ENCODE measurements around the gene SH3YL1.

SH3YL1 gene

DNA sequence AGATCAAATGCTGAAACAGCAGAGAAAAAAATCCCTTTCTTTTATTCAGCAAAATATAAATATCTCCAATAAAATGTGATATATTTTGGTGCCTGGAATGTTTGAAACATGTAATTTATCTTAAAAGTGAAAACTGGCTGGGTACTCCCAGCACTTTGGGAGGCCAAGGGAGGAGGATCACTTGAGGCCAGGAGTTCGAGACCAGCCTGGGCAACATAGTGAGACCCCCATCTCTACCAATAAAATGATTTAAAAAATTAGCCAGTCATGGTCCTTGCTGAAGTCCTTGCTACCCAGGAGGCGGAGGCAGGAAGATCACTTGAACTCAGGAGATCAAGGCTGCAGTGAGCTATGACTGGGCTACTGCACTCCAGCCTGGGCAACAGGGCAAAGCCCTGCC is 8.6 kb downstream of the SH3YL1 start:
- DNase-seq = no peak

DNA sequence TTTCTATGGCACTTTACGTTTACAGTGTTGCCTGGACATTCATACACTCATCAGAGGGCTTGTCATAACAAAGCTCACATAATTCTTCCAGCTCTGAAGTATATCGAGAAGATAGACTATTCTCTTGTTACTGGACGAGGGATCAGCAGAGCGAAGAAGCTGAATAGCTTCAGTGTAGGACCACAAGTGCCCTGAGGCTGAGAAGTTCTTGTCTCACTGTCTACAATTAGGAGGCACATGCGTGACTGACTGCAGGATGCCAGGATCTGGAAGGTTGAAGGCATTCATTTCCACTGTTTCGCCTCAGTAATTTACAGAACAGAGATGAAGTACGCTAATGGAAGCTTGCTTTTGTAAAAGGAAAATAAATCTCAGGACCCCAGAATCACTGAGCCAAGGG is 9.6 kb downstream of the SH3YL1 start:
- DNase-seq = no peak

DNA sequence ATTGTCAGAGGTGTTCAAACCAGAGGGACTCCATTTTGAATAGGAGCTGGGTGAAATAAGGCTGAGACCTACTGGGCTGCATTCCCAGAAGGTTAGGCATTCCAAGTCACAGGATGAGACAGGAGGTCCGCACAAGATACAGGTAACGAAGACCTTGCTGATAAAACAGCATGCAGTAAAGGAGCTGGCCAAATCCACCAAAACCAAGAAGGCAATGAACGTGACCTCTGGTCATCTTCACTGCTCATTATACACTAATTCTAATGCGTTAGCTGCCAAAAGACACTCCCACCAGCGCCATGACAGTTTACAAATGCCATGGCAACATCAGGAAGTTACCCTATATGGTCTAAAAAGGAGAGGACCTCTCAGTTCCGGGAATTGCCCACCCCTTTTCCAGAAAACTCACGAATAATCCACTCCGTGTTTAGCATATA is 10.6 kb downstream of the SH3YL1 start:
- no peak for DNase-seq

DNA sequence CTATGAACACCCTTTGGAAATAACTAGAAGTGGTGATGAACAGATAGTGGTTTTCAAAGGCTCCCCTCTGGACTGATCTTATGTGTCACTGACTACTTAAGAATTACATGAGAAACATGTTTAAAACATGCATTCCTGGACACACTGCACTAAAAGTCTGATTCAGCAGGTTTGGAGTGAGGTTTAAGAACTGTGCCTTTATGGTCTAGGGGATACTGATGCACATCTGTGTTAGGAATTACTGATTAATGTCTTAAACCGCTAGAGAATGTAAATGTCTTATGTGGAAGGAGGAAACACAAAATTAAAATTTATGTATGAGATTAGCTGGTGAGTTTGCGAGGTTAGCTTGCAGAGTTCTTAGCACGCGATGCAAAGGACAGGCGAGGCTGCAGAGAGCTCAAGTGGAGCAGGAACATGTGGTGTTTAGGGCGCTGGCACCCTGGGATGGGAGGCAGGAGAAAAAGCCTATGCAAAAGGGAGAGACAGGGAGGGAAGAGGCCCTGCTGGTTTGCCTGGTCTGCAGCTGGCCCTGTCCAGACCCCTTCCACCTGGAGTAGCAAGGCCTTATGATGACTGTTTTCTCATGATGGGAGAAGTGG is 11.7 kb downstream of the SH3YL1 start:
- DNase-seq = no peak

DNA sequence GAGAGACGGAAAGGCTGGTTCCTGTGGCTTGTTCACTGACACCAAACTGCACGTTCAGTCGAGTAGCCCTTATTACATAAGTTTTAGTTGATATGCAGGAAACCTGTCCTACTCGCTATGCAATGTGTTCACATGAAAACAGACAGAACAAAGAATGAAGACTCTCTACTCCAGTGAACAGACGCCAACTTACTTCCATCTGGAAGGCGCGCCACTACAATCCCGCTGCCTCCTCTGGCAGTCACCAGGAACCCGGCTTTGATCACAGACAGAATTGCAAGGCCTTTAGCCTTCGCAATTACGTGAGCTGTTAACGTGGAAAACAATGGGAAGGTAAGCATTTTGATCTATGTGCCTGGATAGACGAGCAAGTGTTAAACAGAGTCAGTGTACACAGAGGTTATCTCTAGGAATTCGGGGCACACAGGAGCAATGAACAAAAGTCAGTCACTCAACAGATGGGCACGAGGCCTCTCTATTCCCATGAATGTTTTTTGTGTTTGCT is 14.2 kb downstream of the SH3YL1 start:
- DNase-seq = no peak

DNA sequence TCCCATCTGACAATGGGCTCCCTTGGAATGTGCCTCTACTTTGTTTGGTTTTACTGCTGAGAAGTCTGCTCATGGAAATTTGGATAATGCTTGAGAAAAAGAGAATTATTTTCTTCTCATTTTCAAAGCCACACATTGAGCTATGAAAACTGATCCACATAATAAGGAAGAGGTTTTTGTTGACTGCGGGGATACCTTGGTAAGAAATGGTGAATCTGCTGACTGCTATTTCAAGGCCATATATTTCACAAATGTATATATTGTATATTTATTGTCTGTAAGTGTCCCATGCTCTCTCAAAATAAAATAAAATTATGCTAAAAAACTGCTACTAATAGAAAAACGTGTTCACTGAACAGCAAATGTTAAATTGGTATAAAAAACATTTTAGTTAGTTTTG is 15.1 kb downstream of the SH3YL1 start:
- no peak for DNase-seq

DNA sequence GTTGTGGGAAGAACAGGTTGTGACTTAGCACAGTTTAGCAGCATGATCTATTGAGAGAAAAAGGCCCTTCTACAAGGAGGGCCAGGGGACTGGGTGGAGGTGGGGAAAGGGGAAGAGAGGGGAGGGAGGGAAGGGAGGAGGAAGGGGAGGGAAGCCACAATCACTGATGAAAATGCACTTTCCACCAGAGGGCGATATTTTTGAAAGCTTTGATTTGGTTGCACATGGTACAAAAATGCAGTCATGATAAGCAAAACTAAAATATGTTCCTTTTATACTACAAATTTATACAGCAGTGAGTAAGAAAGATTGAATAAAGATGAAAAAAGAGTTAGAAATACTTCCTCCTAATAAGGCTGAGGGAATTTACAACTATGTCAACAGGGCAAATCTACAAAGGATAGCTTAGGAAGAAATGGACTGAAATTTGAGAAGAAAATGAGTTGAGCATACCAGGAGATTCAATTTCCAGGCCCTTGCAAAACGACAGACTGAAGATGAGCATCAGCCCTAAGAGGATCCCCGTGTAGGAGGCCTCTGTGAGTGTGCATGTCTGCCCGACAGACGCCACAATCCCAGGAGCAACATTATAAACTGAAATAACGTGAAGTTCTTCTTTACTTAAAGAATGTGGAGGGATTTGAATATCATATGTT is 17.2 kb downstream of the SH3YL1 start:
- DNase-seq = no peak

DNA sequence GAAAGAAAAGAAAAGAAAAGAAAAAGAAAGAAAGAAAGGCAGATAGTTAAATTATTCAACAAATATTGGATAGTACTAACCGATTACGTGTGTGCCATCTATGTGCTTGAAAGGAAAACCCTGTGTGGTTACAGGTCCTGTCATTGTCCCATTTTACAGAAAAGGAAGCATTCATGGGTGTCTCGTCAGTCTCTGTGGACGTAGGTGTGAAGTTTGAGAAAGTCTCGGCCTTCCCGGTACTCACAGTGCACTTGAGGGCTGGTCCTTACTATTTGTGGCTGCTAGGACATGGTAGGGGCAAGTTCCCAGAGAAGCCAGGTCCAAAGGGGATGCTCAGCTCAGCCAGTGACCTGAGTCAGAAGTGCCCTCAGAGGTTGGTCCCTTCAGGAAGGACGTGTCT is 19.3 kb downstream of the SH3YL1 start:
- DNase-seq = no peak

DNA sequence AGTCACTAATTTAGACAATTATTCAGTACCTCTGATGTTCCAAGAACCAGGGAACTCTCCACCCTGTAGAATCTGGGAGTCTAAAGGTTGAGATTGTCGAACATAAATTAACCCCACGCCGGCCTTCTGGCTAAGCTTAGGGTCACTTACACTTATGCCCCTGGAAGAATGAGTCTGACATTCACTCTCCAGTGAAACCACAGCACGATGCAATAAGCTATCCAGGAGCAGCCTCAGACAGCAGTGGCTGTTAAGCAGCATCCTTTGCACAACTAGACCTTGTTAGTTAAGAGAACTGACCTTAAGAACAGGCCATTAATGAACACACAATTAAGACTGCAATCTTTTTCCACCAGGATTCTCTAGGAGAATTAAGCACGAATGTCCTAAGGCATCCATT is 25.0 kb downstream of the SH3YL1 start:
- no peak for DNase-seq

DNA sequence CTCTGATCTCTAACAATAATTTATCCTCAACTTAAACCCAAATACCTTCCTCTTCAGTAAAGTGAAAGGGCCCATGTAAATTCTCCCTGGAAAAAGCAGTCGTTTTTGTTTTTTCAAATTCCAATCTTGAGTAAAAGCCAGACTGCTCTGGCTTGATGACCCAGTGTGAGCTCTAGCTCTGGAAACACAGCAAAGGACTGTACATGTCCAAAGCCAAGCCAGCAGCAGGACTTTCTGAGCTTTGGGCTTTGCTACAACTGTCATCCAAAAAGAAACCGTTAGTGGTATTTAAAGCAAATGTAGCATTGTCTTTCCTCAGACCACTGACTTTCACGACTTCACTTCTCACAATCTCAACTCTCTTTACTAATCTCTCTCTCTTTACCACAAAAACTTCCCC is 25.4 kb downstream of the SH3YL1 start:
- DNase-seq = no peak

DNA sequence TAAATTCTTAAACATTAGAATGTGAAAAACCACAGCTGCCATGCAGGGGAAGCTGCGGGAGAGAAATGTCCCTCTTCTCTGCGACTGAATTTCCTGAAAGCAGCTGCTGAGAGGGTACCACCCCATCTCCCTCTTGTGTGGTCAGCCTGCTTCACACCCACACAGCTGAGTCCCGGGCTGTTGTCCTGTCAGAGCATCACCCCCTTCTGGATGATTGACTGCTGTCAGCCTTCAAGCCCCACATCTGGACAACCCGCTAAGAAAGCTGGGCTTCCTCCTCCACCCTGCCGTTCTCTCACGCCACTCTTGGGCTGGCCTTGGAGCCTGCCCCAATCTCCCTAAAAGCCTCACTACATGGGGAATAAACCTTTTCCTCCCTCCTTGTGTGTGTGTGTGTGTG is 26.0 kb downstream of the SH3YL1 start:
- no peak for DNase-seq

DNA sequence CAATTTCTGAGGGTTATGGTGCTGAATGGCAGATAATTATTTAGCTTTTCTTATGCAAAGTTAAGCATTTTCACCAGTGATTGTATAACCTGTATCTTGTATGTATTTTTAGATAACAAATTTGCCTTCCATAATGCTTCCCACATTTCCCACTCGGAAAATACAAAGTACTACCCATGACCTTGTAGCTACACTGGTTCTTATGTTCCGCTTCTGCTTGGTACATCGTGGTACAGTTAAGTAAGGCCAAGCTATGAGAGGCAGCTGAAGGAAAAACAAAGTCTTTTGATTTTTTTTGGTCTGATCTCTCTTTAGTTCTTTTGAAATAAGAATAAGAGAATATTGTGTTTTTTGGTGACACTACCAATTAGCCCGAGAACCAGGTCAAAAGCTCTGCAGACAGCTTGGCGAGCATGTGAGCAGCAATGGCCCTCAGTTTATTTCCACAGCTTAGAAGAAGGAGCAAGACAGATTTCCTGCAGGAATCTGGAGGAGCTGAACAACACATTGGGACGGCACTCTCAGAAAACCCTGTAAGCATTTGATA is 26.8 kb downstream of the SH3YL1 start:
- no peak for DNase-seq

DNA sequence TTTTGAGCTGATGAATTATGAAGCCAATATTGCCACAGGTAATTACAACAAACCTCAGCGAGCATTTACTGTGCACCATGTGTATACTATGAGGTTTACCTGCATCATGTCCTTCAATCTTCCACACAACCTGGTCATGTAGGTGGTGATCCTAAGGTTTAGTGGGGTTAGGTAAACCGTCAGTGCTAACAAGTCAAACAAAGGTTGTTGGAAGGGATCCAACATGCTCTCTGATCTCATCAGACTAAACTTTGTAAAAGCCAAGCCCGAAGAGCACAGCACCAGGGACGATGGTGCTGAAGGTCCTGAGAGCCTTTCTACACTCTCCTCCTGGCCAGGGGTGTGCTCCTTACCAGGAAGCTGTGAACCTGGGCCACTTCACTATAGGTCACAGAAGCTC is 29.4 kb downstream of the SH3YL1 start:
- no peak for DNase-seq

DNA sequence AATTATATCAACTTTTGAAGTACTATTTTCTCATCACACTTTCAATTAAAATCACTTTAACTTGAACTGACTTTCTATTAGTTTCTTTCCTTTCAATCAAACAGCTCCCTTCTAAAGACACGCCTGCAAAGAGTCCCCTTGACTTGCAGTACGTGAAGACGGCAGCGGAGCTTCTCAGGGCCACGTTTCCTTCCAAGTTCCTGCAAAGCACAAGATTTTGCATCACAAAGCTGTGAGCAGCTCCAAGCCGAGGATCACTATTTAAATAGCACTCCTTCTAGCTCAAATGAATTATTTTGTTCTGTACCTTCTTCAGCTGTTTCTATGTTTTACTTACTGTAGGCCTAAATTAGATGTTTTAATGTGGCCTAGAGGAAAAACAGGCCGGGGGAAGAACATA is 30.8 kb downstream of the SH3YL1 start:
- no peak for DNase-seq

DNA sequence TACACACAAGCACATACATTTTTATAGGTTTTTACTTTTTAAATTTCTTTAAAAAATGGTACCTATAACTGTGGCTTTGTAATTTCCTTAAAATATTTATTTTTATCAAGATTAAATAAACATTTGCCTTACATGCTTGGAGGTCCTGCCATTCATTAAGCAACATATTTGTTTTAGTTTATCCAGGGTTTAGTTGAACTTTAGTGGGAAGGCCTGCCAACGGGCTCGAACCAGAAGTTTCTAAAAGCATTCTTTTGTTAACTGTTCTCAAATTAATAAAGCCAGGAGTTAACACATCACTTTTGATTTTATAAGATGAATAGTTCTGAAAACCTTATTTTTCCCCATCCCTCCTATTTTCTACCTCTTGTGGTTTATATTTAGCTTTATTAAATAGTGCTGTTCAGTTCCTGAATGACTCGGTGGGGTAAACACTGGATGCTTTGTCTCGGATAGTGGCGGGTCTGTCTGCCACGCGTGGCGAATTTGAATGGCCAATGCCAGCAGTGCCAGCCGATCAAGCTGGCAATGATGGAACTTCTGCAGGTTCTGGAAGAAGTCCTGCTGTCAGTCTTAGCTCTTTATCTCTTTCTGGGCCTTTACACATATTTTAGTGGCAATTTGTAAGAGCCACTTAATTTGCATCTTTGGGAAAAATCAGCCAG is 32.2 kb downstream of the SH3YL1 start:
- DNase-seq = no peak

DNA sequence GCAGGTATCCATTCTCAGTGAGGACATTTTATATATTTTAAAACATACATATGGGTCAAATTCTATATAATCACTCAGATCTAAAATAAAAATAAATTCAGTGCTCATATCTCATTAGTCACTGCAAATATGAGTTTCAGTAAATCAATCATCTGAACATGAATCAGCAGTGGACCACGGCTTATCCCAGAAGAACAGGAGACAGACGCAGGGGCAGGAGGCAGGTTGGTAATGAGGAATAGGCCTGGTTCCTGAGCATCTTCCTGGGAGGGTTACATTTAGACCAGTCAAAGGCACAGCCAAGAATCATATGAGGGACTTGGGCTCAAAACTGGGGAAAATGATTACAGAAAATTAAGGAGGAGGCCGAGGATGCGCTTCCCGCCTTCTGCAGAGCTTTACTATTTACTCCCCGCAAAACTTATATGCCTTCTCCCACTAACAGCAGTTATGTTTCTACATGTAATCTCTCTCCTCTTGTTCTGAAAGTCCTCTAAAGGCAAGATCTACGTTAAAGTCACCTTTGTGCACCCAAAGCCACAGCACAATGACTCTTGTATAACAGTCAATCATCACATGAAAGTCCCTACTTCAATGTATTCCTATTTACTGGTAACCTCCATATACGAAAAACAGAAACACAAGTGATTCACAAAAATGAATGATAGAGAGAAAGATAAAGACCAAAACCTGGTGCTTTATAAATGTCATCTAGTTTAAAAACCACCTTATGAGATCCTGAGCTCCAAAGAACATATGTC is 35.1 kb downstream of the SH3YL1 start:
- no peak for DNase-seq

DNA sequence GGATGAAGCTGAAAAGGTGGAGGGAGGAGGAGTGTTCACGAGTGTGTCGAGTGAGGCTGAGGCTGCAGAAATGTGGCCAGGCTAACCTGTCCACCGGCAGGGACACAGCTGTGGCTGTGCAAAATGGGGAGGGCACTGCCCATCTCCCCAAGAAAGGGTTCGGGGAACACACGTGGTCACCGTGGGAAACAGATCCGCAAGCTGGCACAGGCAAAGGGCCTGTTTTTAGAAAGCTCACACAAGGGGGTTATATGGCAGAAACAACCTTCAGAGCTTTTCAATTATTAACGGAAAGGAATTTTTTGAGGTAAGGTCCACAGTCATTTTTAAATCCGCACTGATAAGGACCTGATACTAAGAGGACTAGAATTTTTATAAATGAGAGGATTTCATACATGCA is 35.7 kb downstream of the SH3YL1 start:
- DNase-seq = no peak

DNA sequence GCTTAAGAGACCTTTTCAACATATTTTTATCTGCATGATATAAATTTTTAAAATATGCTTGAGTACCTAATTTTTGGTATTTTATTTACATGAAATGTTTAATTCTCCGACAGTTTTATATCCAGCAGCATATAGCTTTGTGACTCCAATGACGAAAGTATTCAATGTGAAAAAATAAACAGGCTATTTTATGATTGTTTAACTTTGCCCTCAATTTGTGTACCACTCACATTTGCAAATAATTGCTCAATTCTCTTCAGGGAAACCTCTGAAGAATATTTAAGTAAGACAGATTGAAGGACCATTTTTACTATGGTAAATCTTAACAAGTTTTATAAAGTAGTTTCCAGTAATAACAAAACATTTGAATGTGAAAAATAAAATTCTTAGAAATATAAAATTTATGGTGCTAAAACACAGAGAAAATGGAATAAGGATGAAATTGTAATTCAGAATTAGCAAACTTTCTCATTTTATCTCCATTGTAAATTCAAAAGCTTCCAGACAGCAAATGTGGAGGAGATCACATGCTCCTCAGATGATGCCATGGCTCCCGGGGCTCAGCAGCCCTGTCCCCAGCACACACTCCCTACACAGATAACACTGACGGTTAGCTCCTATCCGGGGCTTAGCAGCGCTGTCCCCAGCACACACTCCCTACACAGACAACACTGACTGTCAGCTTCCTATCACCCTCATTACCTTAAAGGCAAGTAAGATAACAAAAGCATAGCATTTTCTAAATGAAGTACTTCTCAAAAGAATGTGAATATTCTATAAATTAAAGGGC is 39.7 kb downstream of the SH3YL1 start:
- no peak for DNase-seq

DNA sequence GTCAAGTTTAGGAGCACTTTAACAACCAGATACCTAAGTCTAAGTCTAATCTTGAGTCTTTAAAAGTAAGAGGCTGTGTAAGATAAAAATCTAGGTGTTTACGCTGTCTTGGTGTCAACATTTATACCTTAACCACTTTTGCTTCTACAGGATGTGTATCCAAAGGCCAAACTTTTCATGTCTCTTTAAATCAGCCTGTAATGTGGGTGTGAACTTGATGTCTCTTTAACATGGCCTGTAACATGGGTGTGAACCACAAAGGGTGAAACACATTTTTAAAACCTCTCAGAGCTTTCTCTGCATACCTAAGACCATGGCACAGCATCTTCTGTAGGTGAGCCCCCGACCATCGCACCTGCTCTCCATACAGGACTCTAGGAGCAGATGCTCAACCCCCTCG is 40.4 kb downstream of the SH3YL1 start:
- DNase-seq = no peak

DNA sequence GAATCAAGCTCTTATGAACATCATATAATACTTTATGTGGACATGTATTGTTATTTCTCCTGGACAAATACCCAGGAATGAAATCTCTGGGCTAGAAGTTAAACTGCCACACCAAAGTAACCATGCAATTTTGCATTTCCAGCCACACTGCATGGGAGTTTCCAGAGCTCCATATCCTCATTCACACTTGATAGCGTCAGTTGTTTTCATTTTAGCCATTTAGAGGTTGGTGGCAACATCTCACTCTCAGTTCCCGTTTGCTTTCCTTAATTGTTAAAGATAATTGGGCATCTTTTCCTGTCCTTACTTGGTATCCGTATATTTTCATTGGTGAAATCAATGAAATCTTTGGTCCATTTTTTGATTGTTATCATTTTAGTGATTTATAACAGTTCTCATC is 47.8 kb downstream of the SH3YL1 start:
- DNase-seq = no peak

DNA sequence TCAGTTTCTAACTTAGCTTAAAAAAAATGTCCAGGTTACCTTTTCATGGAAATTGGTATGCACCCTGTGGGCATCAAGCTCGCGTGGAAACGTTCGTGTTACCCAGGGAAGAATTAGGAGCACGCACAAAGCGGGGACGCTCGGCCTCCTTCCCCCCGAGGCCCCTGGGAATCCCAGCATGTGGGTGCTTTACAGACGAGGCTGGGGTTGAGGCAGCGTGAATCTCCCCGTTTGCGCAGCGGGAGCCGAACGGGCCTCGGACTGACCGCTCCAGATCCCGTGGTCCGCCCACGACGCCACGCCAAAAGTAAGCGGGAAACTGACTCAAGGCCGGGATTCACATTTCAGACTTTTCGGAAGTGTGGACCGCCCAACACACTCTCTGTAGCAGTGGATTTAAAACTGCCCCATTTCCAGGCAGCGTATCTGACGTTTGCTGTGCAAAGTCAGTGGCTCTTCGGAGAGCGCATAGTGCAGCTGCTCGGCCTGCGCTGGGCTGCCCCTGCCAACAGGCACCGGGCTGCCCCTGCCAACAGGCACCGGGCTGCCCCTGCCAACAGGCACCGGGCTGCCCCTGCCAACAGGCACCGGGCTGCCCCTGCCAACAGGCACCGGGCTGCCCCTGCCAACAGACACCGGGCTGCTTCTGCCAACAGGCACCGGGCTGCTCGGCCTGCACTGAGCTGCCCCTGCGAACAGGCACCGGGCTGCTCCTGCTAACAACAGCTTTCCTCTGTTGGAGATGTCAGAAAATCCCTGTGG is 49.7 kb downstream of the SH3YL1 start:
- no peak for DNase-seq

All from activated naive CD4-positive, alpha-beta T cell treated with anti-CD3 and anti-CD28 coated beads, Interleukin-2, amount 50 U/mL, for 16 hours (primary cell).